HG03575 (cell line): ENCODE results near the gene ZDHHC11B.
"Not testable (repeated sequence)": the region's sequence is repeated elsewhere in the genome, so short reads cannot be mapped to it uniquely, and the experiment has no call there.

Source experiments
- ATAC-seq: cut with Tn5 transposase; IDR thresholded peaks from one replicate; pipeline ENCODE4 v1.9.1; 2021; ENCODE audit not compliant: unreplicated experiment, insufficient number of reproducible peaks, low FRiP score; ENCODE audit errors: extremely low read depth

ZDHHC11B gene

GRCh38 chr5:772547-772890 lies 12.0 kb downstream of the ZDHHC11B start:
- not testable (repeated sequence) for ATAC-seq

GRCh38 chr5:771841-772546 lies 12.5 kb downstream of the ZDHHC11B start:
- not testable (repeated sequence) for ATAC-seq

DNA sequence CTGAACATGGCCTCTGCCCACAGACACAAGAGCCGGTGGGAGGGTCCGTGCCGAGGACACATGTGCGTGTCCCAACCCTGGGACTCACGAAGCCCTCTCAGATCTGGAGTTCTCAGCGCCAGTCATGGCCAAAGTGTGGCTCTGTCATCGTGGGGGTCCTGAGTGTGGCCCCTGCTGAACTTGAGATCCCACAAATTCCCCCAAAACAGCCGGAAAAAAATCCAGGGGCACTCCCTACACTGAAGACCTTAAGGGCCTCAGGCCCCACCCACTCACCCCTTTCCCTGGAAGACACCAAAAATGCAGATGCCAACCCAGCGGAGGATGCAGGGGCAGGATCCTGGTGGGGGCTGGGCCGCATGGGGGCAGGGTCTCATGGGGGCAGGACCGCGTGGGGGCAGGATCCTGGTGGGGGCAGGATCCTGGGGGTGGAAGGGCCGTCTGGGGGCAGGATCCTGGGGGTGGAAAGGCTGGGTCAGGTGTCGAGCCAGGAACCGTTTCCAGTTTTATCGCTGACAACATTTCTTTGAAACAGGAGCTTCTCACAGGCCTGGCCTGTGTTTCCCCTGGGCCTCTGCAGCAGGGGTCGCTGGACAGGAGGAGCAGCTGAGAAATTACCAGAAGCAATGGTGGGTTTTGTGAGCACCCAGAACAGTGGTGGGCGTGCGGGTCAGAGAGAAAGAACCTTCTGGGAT lies 13.3 kb downstream of the ZDHHC11B start:
- not testable (repeated sequence) for ATAC-seq

DNA sequence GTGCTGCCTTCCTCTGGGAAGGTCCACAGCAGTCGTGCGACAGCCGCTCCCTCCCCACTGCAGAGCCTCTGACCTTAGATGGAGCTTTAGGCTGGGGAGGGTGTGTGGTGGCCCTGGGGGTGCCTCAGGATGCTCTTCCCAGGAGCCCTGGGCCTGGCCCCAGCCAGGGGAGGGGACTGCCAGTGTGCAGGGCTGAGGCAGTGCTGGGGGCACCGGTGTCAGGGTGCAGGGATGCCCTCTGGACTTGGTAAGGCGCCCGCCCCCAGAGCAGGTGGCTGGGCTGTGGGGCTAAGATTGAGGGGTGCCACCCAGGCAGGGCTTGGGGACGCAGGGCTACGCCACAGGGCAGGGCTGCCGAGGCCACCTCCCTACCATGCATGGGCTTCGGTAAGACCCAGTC lies 13.9 kb downstream of the ZDHHC11B start:
- not testable (repeated sequence) for ATAC-seq

- ATAC-seq: not testable (repeated sequence)
Observed at GRCh38 chr5:769485-770145, 14.9 kb downstream of the ZDHHC11B start.

GRCh38 chr5:766666-767431 lies 17.7 kb downstream of the ZDHHC11B start:
- no peak for ATAC-seq

- ATAC-seq: no peak
Observed at GRCh38 chr5:765948-766631, 18.4 kb downstream of the ZDHHC11B start.

DNA sequence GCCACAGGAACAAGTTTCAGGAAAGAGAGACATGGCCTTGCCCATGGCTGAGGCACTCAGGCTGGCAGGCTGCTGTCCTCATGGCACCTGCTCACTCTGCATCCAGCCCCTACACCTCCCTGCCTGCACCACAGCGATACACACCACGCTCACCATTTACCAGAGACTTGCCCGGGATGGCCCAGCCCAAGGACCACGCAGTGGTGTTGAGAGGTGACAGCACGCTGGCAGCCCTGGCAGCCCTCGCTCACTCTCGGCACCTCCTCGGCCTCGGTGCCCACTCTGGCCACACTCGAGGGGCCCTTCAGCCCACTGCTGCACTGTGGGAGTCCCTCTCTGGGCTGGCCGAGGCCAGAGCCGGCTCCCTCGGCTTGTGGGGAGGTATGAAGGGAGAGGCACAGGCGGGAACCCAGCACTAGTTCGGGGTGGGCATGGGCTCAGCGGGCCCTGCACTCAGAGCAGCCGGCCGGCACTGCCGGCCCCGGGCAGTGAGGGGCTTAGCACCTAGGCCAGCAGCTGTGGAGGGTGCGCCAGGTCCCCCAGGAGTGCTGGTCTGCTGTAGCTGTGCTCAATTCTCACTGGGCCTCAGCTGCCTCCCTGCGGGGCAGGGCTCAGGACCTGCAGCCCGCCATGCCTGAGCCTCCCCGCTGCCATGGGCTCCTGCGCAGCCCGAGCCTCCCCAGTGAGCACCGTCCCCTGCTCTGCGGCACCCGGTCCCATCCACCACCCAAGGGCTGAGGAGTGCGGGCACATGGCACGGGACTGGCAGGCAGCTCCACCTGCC lies 20.3 kb downstream of the ZDHHC11B start:
- no peak for ATAC-seq

DNA sequence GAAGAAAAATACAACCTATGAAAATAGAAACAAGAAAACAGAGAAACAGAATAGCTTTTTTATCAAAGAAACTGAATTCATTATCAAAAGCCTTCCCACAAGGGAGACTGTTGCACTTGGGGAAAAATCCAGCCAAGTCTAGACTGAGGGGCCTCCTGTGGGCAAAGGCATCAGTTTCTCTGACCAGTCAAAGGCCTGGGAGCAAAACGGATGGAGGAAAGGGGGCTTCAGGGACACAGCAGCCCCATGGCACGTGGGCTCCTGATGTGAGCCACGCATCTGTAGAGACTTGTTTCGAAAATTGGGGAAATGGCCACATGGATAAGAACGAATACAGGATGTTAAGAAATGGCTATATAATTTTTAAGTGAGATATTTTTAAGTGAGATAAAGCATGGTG lies 21.1 kb downstream of the ZDHHC11B start:
- ATAC-seq: no peak

DNA sequence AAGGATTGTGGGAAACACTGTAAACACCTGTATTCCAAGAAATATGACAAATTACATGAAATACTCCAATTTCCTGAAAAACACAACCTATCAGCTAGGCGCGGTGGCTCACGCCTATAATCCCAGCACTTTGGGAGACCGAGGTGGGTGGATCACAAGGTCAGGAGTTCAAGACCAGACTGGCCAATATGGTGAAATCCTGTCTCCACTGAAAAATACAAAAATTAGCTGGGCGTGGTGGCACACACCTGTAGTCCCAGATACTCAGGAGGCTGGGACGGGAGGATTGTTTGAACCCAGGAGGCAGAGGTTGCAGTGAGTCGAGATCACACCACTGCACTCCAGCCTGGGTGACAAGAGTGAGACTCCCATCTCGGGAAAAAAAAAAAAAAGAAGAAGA lies 21.5 kb downstream of the ZDHHC11B start:
- ATAC-seq: not testable (repeated sequence)

- ATAC-seq: no peak
Observed at GRCh38 chr5:761854-762710, 22.4 kb downstream of the ZDHHC11B start.

- ATAC-seq: no peak
Observed at GRCh38 chr5:761059-761771, 23.3 kb downstream of the ZDHHC11B start.

- ATAC-seq: no peak
Observed at GRCh38 chr5:760363-761058, 24.0 kb downstream of the ZDHHC11B start.

DNA sequence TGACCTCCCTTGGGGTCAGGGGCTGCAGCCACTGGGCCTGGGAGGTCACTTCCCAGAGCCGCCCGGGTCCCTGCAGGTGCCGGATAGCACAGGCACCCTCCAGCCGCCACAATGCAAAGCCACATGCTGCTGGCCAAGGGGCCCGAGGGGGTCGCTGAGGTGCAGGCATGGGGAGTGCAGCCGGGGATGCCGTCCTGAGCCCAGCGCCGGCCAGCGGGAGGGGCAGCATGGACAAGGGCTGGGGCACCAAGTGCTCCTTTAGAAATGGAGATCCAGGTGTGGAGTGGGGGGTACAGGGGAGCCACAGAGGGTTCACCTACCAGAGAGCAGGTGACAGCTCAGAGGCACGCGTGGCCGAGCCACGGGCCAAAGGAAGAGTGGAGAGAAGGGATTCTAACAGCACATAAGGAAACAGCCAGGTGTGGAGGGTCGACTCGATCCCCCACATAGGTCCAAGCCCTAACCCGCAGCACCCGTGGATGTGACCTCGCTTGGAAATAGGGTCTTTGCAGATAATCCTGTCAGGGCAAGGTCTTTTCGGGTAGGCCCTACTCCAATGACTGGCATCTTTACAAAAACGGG lies 24.7 kb downstream of the ZDHHC11B start:
- no peak for ATAC-seq

DNA sequence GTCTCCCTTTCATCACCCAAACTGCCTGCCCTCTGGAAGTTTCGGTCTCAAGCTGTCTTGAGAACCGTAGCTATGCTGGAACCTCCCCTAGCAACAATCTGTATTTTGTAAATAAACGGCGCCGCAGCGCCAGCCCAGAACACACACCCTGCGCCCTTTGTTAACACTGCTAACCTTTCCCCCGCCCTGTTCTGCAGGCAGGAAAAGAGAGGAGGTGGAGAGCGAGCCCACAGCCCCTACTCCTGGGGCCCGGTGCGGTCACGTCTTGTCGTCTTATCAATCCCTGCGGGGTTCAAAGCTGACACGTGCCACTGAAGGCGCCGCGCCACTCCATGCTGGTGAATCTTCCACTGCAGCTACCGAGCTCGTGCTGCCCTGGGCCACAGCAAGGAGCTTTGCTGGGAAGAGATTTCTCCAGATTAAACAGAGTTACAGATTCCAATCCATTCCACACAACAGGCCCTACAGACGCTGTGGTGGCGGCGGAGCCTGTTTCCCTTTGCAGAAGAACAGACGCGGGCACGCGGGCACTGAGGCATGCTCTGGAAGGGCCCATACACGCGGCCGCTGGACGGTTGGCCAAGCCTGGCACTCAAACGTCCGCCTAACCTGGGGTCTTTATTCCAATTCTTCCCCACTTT lies 25.3 kb downstream of the ZDHHC11B start:
- ATAC-seq: no peak

- no peak for ATAC-seq
Observed at GRCh38 chr5:758698-759053, 25.9 kb downstream of the ZDHHC11B start.
